Tibial nerve (tissue), 4 donors: ENCODE data around the gene INSIG1. TPM values are rescaled to one million over a fixed set of nuclear protein-coding genes. Genes with fewer than 3 reads are reported as not detected.

Source experiments
- DNase-seq, 2 donors: peaks; one replicate each; pipeline ENCODE4 v3.0.0-alpha.2; 2019; ENCODE audit warnings: low spot score in 2 of 2
- H3K27ac ChIP-seq, 4 donors: fragments of 200-600 bp; sonication (generic) in 3 of 4; one replicate each; pipeline ENCODE4 v1.5.1; 2017 to 2019; ENCODE audit warnings: mild to moderate bottlenecking in 1 of 4
- H3K27me3 ChIP-seq, 2 donors: fragments of 200-600 bp; sonication (generic) in 1 of 2; one replicate each; pipeline versions ENCODE4 v1.5.1 to v1.6.0; 2017 to 2019
- H3K36me3 ChIP-seq, 3 donors: fragments of 200-600 bp; sonication (generic); one replicate each; pipeline ENCODE4 v1.5.1; 2018 to 2019
- H3K4me1 ChIP-seq, 4 donors: fragments of 200-600 bp; sonication (generic) in 3 of 4; one replicate each; pipeline ENCODE4 v1.5.1; 2017 to 2019
- H3K4me3 ChIP-seq, 4 donors: fragments of 200-600 bp; sonication (generic) in 3 of 4; one replicate each; pipeline ENCODE4 v1.5.1; 2017 to 2019; ENCODE audit warnings: mild to moderate bottlenecking in 1 of 4, moderate library complexity in 1 of 4
- H3K9me3 ChIP-seq, 4 donors: fragments of 200-600 bp; sonication (generic) in 3 of 4; one replicate each; pipeline ENCODE4 v1.5.1; 2017 to 2019
- EP300 ChIP-seq, 2 donors: sonication (generic); formaldehyde crosslinking; IDR thresholded peaks; one replicate each; pipeline ENCODE4 v1.6.1; 2017; ENCODE audit warnings: antibody characterized with exemption in 2 of 2, mild to moderate bottlenecking in 1 of 2
- POLR2A ChIP-seq, 2 donors: fragments of 450-650 bp; IDR thresholded peaks; one replicate each; pipeline ENCODE4 v1.6.1; 2017; ENCODE audit warnings: antibody characterized with exemption in 2 of 2, mild to moderate bottlenecking in 2 of 2, moderate library complexity in 2 of 2
- WGBS, 2 donors: methylation state at CpG; one replicate each; pipeline ENCODE4 v1.1.5; 2018; 5-methylcytosine and 5-hydroxymethylcytosine counted together
- total RNA-seq, 4 donors: library from RNA; depleted of rRNA; stranded (reverse); fragments of >200 nt; gene quantifications; one replicate each; pipeline ENCODE4 v1.1.0, GENCODE V29; 2016
- TF ChIP-seq, protein P1 (sequence below), 5 experiments: fragments of 200-600 bp in 3 of 5; fragments of 450-650 bp in 2 of 5; sonication (generic) in 3 of 5; IDR thresholded peaks; one replicate each; pipeline ENCODE4 v1.5.1; 2016 to 2019; ENCODE audit warnings: antibody characterized with exemption in 5 of 5, mild to moderate bottlenecking in 3 of 5, moderate library complexity in 2 of 5

Gene INSIG1
- total RNA-seq, 4 donors from 2014 or later = 66.9 to 91.7 (median 80.5) TPM

DNA sequence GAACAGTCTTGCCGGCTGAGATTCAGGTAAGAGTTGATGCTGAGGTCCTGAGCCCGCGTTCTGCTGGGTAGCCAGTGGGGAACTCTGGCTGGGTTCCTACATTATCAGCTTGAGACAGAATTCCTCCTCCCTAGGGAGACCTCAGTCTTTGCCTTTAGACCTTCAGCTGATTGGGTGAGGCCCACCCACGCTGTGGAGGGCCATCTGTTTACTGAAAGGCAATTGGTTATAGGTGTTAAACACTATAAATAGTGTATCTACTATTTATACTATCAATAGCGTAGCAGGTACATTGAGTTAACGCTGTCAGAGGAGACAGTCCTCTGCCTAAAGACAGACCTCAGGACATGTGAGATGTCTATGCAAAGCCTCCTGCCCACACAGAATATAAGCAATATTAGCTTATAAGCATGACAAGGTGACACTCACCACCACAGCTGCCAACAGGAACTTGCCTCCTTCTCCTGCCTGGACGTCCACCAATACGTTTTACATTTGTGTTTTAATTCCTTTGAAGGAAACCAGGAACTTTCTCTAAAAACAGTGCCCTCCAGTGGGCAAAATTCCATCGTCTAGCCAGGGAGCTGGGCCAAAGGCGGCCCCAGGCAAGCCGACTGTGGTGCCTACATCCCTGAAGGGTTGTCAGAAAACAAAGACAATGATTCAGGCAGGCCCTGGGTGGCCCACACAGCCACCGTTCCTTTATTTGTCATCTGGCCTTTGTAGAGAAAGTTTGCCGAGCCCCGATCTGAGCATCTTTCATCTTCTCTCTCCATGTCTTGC lies 58.8 kb downstream of the INSIG1 start:
- H3K36me3 ChIP-seq = no peaks in the 10 kb centered on the region
- WGBS, 2 donors = 37 to 46% methylated on average over 14 of the region's 14 CpGs
- H3K27ac ChIP-seq = no peak overlapping the region
- no peak overlapping the region for H3K4me3 ChIP-seq
- TF ChIP-seq, protein P1, sequence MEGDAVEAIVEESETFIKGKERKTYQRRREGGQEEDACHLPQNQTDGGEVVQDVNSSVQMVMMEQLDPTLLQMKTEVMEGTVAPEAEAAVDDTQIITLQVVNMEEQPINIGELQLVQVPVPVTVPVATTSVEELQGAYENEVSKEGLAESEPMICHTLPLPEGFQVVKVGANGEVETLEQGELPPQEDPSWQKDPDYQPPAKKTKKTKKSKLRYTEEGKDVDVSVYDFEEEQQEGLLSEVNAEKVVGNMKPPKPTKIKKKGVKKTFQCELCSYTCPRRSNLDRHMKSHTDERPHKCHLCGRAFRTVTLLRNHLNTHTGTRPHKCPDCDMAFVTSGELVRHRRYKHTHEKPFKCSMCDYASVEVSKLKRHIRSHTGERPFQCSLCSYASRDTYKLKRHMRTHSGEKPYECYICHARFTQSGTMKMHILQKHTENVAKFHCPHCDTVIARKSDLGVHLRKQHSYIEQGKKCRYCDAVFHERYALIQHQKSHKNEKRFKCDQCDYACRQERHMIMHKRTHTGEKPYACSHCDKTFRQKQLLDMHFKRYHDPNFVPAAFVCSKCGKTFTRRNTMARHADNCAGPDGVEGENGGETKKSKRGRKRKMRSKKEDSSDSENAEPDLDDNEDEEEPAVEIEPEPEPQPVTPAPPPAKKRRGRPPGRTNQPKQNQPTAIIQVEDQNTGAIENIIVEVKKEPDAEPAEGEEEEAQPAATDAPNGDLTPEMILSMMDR (IDR thresholded peaks at IDR 0.05) = peak in 1 of 5 experiments; percentile 5
- TF ChIP-seq EP300 (IDR thresholded peaks at IDR 0.05) (no peak), POLR2A (IDR thresholded peaks at IDR 0.05) (no peak)
- peaks cover 0 to 46% of the 10 kb centered on the region in 2 donors for H3K27me3 ChIP-seq
- no peak for DNase-seq
- no peaks in the 10 kb centered on the region for H3K9me3 ChIP-seq
- H3K4me1 ChIP-seq = no peaks in the 10 kb centered on the region

DNA sequence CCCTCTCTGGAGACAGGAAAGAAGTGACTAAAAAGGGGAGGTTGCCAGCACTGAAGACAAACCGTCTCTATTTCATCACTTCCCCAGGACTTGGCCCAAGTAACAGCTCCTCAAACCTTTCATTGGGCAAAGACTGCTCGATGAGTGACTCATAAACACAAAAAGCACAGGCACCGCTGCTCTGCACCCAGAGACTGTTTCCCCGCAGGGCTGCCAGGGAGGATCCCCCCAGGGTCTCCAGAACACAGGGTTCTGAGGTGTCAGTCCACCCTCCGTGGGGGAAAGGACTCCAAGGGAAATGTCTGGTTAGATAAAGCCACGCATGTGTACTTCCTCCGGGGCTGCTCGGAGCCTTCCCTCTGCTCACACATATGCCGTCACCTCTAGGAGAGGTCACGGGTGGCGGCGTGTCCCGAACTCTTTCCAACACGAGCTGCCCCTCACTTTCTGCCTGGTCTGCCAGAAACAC lies 59.9 kb downstream of the INSIG1 start:
- no peaks in the 10 kb centered on the region for H3K36me3 ChIP-seq
- WGBS, 2 donors = 60 to 62% methylated on average over 14 of the region's 14 CpGs
- H3K4me1 ChIP-seq = no peaks in the 10 kb centered on the region
- H3K27ac ChIP-seq = no peak overlapping the region
- H3K4me3 ChIP-seq = no peak overlapping the region
- TF ChIP-seq, protein P1 (IDR thresholded peaks at IDR 0.05) = no peak
- TF ChIP-seq EP300 (IDR thresholded peaks at IDR 0.05) (no peak), POLR2A (IDR thresholded peaks at IDR 0.05) (no peak)
- no peaks in the 10 kb centered on the region for H3K9me3 ChIP-seq
- no peak for DNase-seq
- peaks cover 0 to 45% of the 10 kb centered on the region in 2 donors for H3K27me3 ChIP-seq

DNA sequence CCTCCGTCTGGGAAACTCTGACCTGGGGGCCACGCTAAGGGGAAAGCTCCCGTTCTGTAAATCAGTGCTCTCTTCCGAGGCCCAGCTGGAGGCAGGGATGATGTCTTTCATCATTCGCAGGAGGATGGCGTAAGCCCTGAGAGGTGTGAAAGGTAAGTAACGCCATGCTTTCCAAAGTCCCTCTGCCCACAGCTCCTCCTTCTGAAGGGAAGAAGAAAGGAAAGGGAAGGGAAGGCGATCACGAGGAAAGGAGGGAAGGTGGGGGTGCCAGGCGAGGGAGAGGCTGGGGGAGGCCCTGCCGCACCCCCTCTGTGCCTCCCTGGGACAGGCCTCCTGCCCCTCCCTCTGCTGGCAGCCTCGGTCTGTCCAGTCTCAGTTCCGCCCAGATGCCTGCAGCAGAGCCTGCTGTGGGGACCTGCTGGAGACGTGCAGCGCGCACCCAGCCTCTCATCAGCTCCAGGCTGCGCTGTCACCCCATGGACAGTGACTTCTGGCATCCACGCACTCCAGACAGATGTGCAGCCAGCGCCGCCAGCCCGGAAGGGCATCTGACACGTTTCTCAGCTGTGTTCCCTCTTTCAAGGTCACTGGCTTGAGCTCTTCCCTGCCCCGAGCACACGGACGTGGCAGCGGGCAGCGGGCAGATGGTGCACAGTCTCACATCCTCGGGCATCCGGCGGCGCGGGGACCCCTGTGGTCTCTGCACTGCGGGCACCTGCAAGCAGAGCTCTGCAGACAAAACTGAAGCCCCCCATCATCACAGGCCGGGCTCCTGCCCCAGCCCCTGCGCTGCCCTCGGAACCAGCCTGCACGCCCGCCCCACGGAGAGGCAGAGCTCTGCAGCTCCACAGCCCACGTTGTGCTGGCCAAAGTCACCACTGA lies 60.6 kb downstream of the INSIG1 start:
- Histone ChIP-seq H3K27ac (no peak overlapping the region), H3K9me3 (no peaks in the 10 kb centered on the region), H3K4me1 (no peaks in the 10 kb centered on the region), H3K4me3 (no peak overlapping the region), H3K27me3 (peaks cover 0 to 52% of the 10 kb centered on the region in 2 donors), H3K36me3 (no peaks in the 10 kb centered on the region)
- WGBS, 2 donors = 35 to 58% methylated on average over 32 to 40 of the region's 40 CpGs
- no peak for DNase-seq
- TF ChIP-seq POLR2A (IDR thresholded peaks at IDR 0.05) (no peak), EP300 (IDR thresholded peaks at IDR 0.05) (no peak)
- TF ChIP-seq, protein P1 (IDR thresholded peaks at IDR 0.05) = no peak

DNA sequence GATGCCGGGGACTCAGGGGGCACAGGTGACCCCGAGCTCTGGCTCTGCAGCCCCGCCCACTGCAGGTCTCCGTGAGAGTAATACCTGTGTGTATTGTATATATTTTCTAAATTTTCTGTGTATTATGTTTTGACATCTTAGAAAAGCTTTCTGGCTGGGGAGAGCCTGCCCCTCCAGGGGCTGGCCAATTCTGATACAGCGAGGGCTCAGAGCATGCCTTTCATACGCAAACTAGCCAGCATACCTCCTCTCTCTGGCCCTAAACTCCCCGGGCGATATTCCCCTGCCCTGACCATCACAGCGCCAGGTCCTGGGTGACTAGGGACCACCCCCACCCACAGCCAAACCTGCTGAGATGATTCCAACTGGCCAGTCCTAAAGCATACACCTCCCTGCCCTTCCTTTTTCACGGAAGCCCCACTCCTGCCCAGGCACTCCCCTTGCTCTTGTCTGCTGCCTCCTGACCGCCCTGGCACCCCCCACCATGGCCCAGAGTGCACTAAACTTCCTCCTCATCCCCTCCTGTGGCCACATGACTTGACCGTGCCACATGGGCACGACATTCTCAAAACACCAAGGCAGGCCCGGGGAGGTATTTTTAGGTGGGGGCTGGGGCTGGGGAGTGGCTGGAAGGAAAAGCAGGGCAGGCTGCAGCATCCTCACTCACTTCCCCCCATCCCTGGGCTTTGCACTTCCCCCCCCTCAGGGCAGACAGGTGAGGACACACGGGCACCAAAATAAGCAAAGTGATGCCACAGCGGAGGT lies 61.5 kb downstream of the INSIG1 start:
- Histone ChIP-seq H3K4me1 (no peaks in the 10 kb centered on the region), H3K4me3 (no peak overlapping the region), H3K36me3 (no peaks in the 10 kb centered on the region), H3K9me3 (no peaks in the 10 kb centered on the region), H3K27me3 (peaks cover 0 to 60% of the 10 kb centered on the region in 2 donors), H3K27ac (no peak overlapping the region)
- TF ChIP-seq, protein P1 (IDR thresholded peaks at IDR 0.05) = no peak
- TF ChIP-seq POLR2A (IDR thresholded peaks at IDR 0.05) (no peak), EP300 (IDR thresholded peaks at IDR 0.05) (no peak)
- WGBS, 2 donors = 50 to 51% methylated on average over 14 to 16 of the region's 16 CpGs
- no peak for DNase-seq

Other genes starting within 250 kb of the INSIG1 start
- not detected for gene HTR5A, start 227.6 kb upstream of the INSIG1 start, total RNA-seq
- gene EN2, start 160.3 kb downstream of the INSIG1 start, total RNA-seq = under 1 TPM in 2 of 4 donors, not detected in 2; under 0.01 to 0.98 TPM
- gene CNPY1, start 248.7 kb downstream of the INSIG1 start, total RNA-seq = under 1 TPM in 1 of 4 donors, not detected in 3; 0.30 TPM